Adipocyte (in vitro differentiated cells): Measurements from ENCODE around the gene CARD9.

Experiments used
- DNase-seq: peaks from one replicate; pipeline ENCODE4 v3.0.0-alpha.2; 2015; ENCODE audit warnings: low read depth
- H3K27me3 ChIP-seq: replicated peaks from 2 replicates; pipeline ENCODE4 v1.7.0; 2013; ENCODE audit warnings: mild to moderate bottlenecking, low read length, moderate library complexity; ENCODE audit not compliant: control insufficient read depth, insufficient read depth
- H3K36me3 ChIP-seq: 2 replicates; pipeline ENCODE4 v1.7.0; 2013; ENCODE audit warnings: low read length, mild to moderate bottlenecking, moderate library complexity; ENCODE audit not compliant: control insufficient read depth, insufficient read depth, severe bottlenecking
- H3K4me1 ChIP-seq: 2 replicates; pipeline ENCODE4 v1.7.0; 2013; ENCODE audit warnings: mild to moderate bottlenecking, low read length, moderate library complexity; ENCODE audit not compliant: control insufficient read depth, insufficient read depth
- H3K4me3 ChIP-seq: 2 replicates; pipeline ENCODE4 v1.7.0; 2013; ENCODE audit warnings: mild to moderate bottlenecking, low read length, moderate library complexity
- H3K9ac ChIP-seq: 2 replicates; pipeline ENCODE4 v1.7.0; 2013; ENCODE audit warnings: mild to moderate bottlenecking, low read length, moderate library complexity
- H3K9me3 ChIP-seq: 2 replicates; pipeline ENCODE4 v1.7.0; 2013; ENCODE audit warnings: mild to moderate bottlenecking, low read length, moderate library complexity; ENCODE audit not compliant: control insufficient read depth

Gene CARD9

DNA sequence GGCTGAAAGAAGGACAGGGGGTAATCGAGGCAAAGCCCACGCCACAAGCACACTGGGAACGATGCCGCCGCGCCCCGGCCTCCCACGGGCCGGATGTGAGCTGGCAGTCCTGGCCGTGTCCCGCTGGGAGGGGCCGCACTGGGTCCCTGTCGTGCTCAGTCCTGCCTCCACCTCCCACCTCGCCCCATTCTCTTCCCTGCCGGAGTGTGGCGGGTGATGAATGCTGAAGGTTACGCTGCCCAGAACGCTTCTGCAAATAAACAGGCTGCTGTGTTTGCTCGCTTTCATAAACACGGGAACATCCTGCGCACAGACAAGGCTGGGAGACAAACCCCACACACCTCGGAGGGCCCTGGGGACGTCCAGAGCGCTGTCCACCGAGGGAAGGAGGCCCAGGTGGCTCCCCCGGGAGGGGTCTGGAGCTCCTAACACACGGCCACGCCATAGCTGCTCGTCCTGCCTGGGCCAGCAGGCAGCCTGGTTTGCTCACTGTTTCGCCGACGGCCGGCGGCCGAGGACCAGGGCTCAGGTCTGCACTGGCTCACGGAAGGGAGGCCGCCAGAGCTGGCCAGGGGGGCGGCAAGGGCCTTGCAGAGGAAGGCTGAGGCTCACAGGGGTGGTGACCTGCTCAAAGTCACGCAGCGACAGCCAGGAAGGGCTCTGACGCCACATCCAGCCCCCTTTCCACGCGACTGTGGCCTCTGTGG lies 12.3 kb downstream of the CARD9 start:
- DNase-seq: no peak
- Histone ChIP-seq H3K9ac (peak overlapping the region; percentile 69), H3K4me1 (peaks cover 26% of the 10 kb centered on the region), H3K9me3 (no peaks in the 10 kb centered on the region), H3K36me3 (peaks cover 2% of the 10 kb centered on the region), H3K27me3 (no peaks in the 10 kb centered on the region), H3K4me3 (no peak overlapping the region)

DNA sequence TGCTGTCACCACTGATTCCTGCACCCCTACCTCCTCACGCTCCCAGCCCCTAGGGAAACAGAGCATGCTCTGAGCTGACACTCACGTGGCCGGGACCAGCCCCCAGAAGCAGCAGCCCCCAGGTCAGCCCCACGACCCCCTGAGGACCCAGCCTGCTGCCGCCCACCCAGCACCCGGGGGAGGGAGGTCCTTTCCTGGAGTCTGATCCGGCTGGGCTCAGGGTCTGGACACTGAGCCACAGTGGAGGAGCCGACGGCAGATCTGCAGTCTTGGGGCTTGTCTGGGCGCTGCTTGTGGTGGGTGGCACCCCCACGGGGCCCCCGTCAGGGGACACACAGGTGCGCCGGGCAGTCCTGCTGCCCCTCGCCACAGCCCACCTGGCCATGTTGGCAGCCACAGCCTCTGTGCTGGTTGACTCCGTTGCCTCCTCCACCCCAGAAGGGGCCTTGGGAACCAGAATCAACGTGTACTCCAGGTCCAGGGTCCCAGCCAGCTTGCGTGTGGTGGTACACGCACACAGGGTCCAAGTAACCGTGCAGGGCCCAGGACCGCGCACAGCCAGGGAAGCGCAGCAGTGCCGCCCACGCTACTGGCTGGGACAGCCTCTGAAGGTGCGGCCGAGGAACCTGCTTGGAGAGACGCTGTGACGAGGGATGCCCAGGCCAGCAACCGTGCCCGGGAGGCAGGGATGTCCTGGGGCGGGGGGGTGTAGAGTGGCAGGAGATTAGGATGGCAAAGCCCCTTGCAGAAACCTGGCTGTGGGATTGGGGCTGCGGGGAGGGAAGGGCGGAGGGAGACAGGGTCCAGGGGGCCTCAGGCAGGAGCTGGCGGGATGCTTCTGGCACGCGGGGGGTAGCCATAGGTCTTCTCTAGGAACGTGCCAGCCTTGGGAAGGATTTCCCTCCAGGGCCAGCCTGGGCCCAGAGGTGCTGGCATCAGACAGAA lies 13.4 kb downstream of the CARD9 start:
- H3K27me3 ChIP-seq: no peaks in the 10 kb centered on the region
- H3K9me3 ChIP-seq: no peaks in the 10 kb centered on the region
- H3K9ac ChIP-seq: no peak overlapping the region
- peaks cover 2% of the 10 kb centered on the region for H3K36me3 ChIP-seq
- H3K4me3 ChIP-seq: no peak overlapping the region
- peaks cover 26% of the 10 kb centered on the region for H3K4me1 ChIP-seq
- no peak for DNase-seq

DNA sequence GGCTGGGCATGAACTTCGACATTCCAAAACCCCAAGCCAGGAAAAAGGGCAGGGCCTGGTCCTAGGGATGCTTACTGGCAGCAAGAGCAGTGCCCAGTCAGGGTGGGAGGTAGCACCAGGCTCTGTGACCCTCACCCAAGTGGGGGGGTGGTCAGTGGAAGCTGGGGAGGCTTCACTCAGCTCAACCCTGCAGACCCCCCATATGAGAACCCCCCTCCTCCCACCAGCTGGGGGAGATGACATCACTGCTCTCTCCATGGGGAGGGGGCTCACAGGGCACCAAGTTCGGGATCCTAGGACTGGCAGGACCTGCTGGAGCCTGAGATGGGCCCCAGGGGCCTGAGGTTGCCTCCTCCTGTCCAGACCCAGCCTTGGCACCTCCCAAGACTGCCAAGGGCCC lies 14.6 kb downstream of the CARD9 start:
- no peak for DNase-seq
- Histone ChIP-seq H3K4me1 (peaks cover 24% of the 10 kb centered on the region), H3K27me3 (no peaks in the 10 kb centered on the region)

DNA sequence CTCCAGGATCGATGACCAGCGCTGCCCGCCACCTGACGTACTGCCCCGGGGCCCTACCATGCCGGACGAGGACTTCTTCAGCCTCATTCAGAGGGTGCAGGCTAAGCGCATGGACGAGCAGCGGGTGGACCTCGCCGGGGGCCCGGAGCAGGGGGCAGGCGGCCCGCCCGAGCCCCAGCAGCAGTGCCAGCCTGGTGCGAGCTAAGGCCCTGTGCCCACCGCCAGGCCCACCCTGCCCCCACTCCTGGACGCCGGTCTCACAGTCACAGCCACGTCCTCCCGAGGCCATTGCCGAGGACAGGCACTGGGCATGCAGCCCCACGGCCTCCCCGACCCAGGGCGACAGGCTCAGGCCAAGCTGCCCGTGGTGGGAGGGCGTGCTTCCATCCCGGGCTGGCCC lies 15.5 kb downstream of the CARD9 start:
- no peak for DNase-seq
- Histone ChIP-seq H3K9me3 (no peaks in the 10 kb centered on the region), H3K4me1 (peaks cover 23% of the 10 kb centered on the region), H3K9ac (no peak overlapping the region), H3K4me3 (no peak overlapping the region), H3K27me3 (no peaks in the 10 kb centered on the region), H3K36me3 (peaks cover 2% of the 10 kb centered on the region)

More for the DNA sequence above, 14.6 kb downstream of the CARD9 start:
- Histone ChIP-seq H3K36me3 (peaks cover 2% of the 10 kb centered on the region), H3K9ac (no peak overlapping the region), H3K9me3 (no peaks in the 10 kb centered on the region), H3K4me3 (no peak overlapping the region)

DNA sequence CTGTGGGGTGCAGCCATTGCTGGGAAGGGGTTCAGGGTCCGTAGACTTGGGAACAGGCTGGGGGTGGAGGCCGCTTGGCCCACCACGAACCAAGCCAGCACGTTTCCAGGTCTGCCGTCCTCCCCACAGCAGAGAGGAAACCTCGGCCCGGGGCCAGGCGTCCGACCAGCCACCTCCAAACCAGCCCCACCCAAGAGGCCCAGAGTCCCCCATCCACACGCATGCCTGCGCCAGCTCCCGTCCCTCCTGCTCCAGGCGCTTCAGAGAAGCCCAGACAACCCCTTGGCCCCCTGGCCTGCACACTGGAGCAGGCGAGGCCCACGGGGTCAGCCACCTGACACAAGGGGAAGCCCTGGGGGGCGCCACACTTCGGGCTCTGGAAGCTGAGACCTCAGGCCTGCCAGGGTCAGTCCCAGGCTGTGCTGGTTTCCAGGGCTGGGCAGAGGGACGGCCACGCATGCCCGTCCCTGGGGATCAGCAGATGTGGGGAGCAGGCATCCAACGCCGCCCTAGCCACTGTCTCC lies 16.2 kb downstream of the CARD9 start:
- H3K9me3 ChIP-seq: no peaks in the 10 kb centered on the region
- peaks cover 16% of the 10 kb centered on the region for H3K4me1 ChIP-seq
- no peaks in the 10 kb centered on the region for H3K27me3 ChIP-seq
- no peak overlapping the region for H3K9ac ChIP-seq
- DNase-seq: no peak
- peaks cover 2% of the 10 kb centered on the region for H3K36me3 ChIP-seq
- no peak overlapping the region for H3K4me3 ChIP-seq

DNA sequence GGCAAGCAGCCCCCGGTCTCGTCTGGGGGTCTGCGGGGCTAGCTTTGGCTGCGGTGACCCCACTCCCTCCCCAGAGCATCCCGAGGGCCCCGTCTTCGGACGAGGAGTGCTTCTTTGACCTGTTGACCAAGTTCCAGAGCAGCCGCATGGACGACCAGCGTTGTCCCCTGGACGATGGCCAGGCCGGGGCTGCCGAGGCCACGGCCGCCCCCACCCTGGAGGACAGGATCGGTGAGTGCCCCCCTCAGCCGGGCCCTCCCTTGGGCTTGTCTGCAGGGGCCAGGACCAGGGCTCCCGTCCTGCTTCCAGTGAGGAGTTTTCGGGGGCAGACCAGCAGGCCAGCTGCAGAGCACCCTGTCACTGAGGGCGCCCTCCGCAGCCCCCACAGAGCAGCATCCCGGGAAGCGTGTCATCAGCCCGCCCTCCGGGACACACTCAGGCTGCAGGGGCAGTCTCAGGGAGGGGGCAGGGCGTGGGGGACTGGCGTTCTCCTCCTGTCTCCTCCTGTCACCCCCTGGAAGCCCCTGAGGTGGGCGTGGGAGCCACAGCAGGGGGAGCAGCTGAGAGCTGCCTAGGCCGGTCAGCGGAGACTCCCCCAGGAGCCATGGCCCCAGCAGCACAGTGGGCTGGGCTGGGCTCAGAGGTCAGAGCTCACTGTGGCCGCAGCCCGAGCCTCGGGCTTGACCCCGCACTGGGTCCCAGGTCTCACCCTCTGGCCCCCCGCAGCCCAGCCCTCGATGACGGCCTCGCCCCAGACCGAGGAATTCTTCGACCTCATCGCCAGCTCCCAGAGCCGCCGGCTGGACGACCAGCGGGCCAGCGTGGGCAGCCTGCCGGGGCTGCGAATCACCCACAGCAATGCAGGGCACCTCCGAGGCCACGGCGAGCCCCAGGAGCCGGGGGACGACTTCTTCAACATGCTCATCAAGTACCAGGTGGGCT lies 17.6 kb downstream of the CARD9 start:
- Histone ChIP-seq H3K9ac (no peak overlapping the region), H3K9me3 (no peaks in the 10 kb centered on the region), H3K36me3 (peaks cover 2% of the 10 kb centered on the region), H3K4me1 (peaks cover 7% of the 10 kb centered on the region), H3K27me3 (no peaks in the 10 kb centered on the region), H3K4me3 (no peak overlapping the region)
- no peak for DNase-seq

DNA sequence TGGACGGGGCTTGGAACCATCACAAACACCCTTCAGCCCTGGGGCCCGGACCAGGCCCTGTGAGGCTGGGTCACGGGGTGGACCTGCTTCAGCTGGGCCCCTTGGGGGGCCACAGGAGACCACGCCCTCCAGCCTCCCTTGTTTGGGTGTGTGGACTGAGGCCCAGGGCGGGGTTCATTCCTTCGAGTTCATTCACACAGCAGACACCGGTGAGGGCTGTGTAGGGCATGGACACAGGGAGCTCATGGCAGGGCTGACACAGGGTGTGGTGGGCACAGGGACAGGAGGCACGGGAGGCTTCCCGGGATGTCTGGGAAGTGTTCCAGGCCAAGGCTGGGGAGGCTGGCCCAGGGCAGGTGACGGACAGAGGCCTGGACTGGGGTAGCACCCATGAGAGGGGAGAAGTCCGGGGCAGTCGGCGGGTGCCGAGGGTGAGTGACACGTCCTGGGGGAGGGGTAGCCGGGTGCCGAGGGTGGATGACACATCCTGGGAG lies 18.8 kb downstream of the CARD9 start:
- Histone ChIP-seq H3K27me3 (no peaks in the 10 kb centered on the region), H3K4me3 (no peak overlapping the region), H3K4me1 (peaks cover 4% of the 10 kb centered on the region), H3K36me3 (peaks cover 2% of the 10 kb centered on the region), H3K9ac (no peak overlapping the region), H3K9me3 (no peaks in the 10 kb centered on the region)
- peak; percentile 57 for DNase-seq

DNA sequence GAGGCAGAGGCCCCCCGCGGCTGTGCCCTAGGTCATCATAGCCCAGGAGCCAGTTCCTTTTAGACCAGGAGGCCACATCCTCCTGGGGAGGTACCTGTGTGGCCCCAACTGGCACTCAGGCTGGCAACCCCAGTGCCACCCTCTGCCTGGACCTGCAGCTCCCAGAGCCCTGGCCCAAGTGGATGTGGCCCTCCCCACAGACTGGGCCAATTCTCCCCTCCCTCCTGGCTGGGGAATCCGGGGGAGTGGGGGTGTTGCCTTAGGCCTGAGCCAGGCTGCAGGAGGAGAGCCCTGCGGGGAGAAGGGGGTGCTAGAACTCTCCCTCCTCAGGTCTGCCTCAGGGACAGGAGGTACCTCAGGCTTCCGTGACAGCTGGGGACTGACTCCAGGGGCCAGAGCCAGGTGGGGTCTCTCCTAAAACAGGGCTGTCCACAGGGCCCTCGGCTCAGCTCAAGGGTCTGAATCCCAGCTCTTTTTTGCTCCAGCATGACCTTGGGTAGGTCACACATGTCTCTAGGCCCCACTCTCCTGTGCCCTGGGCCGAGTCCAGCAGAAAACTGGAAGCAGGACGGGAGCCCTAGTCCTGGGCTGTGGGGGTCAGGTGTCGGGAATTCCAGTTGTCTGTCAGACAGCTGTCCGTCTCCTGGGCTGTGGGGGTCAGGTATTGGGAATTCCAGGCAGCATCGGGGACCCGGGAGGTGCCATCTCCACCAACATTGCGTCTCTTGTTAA lies 19.5 kb downstream of the CARD9 start:
- Histone ChIP-seq H3K36me3 (peaks cover 2% of the 10 kb centered on the region), H3K9me3 (no peaks in the 10 kb centered on the region), H3K9ac (no peak overlapping the region), H3K4me1 (peaks cover 4% of the 10 kb centered on the region), H3K27me3 (no peaks in the 10 kb centered on the region), H3K4me3 (no peak overlapping the region)
- DNase-seq: peak; percentile 4

DNA sequence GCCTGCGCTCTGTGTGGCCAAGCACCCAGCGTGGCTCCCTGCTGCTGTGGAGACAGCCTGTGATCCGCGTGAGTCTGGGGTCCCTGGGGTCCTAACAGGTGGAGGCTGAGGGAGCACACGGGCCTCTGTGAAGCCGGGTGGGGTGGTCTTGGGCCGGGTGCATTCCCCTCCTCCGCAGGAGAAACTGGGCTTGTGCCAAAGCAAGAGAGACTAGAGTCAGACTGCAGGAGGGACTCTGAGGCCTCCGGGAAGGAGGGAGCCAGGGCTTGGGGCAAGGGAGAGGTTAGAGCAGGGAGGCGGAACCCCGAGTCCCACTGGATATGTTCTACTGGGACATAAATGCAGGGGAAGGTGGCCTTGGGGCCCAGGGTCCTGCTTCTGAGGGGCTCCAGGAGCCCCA lies 20.4 kb downstream of the CARD9 start:
- no peak for DNase-seq
- Histone ChIP-seq H3K4me1 (peaks cover 4% of the 10 kb centered on the region), H3K27me3 (no peaks in the 10 kb centered on the region), H3K36me3 (peaks cover 2% of the 10 kb centered on the region), H3K9me3 (no peaks in the 10 kb centered on the region), H3K4me3 (no peak overlapping the region), H3K9ac (no peak overlapping the region)

DNA sequence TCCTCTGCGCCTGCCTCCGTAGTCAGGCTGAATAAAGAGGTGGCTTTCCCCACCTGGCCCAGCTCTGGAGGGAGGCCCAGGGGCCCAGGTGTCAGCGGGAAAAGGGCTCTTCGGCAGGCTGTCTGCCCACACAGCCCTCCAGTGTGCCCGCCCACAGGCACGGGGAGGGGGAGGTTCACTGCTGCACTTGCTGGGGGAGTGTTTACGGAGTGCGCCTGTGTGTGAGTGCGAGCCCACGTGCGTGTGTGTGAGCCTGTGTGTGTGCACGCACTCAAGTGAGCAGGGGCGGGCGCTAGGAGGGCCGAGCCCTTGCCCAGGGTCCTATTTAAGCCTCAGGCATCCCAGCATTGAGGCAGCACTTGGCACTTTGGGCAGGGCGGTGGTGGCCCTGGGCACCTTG lies 20.8 kb downstream of the CARD9 start:
- no peaks in the 10 kb centered on the region for H3K27me3 ChIP-seq
- DNase-seq: no peak
- H3K4me1 ChIP-seq: peaks cover 4% of the 10 kb centered on the region
- no peaks in the 10 kb centered on the region for H3K9me3 ChIP-seq
- H3K36me3 ChIP-seq: peaks cover 2% of the 10 kb centered on the region
- no peak overlapping the region for H3K9ac ChIP-seq
- H3K4me3 ChIP-seq: no peak overlapping the region
